H9 (cell line): ENCODE measurements around the gene PAGR1. TPM values are rescaled to one million over a fixed set of nuclear protein-coding genes. Genes with fewer than 3 reads are reported as not detected.

Source experiments
- DNase-seq: peaks from one replicate; pipeline ENCODE4 v3.0.0-alpha.2; 2017
- H2AFZ ChIP-seq: one replicate; pipeline ENCODE4 v1.6.1; 2013; ENCODE audit warnings: mild to moderate bottlenecking, low read length, control low read depth, moderate library complexity
- H2AK5ac ChIP-seq: 2 replicates; pipeline ENCODE4 v1.6.1; 2013; ENCODE audit warnings: low read length, control low read depth, mixed read lengths; ENCODE audit not compliant: insufficient read length
- H2BK120ac ChIP-seq: one replicate; pipeline ENCODE4 v1.6.1; 2013; ENCODE audit warnings: low read depth, mild to moderate bottlenecking, low read length, control low read depth, inconsistent platforms; ENCODE audit not compliant: poor library complexity, severe bottlenecking
- H2BK12ac ChIP-seq: 2 replicates; pipeline ENCODE4 v1.6.1; 2013; ENCODE audit warnings: low read length, control low read depth, mixed read lengths, low read depth; ENCODE audit not compliant: insufficient read length
- H2BK15ac ChIP-seq: 2 replicates; pipeline ENCODE4 v1.6.1; 2013; ENCODE audit warnings: low read depth, low read length, control low read depth
- H2BK20ac ChIP-seq: one replicate; pipeline ENCODE4 v1.6.1; 2013; ENCODE audit warnings: low read depth, mild to moderate bottlenecking, low read length, control low read depth, inconsistent platforms; ENCODE audit not compliant: poor library complexity, severe bottlenecking
- H2BK5ac ChIP-seq: 2 replicates; pipeline ENCODE4 v1.6.1; 2013; ENCODE audit warnings: low read length, control low read depth, mixed read lengths; ENCODE audit not compliant: insufficient read length
- H3K14ac ChIP-seq: 2 replicates; pipeline ENCODE4 v1.6.1; 2013; ENCODE audit warnings: low read length, control low read depth; ENCODE audit not compliant: insufficient read depth
- H3K18ac ChIP-seq: 2 replicates; pipeline ENCODE4 v1.6.1; 2013; ENCODE audit warnings: low read depth, mild to moderate bottlenecking, mixed read lengths, low read length, control low read depth; ENCODE audit not compliant: insufficient read length
- H3K23ac ChIP-seq: 2 replicates; pipeline ENCODE4 v1.6.1; 2013; ENCODE audit warnings: low read length, control low read depth, mixed read lengths, low read depth; ENCODE audit not compliant: insufficient read length
- H3K23me2 ChIP-seq: 2 replicates; pipeline ENCODE4 v1.6.1; 2013; ENCODE audit warnings: low read depth, mild to moderate bottlenecking, mixed read lengths, low read length, control low read depth; ENCODE audit not compliant: insufficient read length, poor library complexity, severe bottlenecking
- H3K27ac ChIP-seq: 2 replicates; pipeline ENCODE4 v1.5.1; 2013; ENCODE audit warnings: low read length, control low read depth, mixed read lengths, low read depth; ENCODE audit not compliant: insufficient read length
- H3K27me3 ChIP-seq: 2 replicates; pipeline ENCODE4 v1.6.1; 2013; ENCODE audit warnings: low read length, control low read depth, inconsistent platforms; ENCODE audit not compliant: insufficient read depth
- H3K4ac ChIP-seq: 2 replicates; pipeline ENCODE4 v1.6.1; 2013; ENCODE audit warnings: low read depth, mild to moderate bottlenecking, control low read depth, inconsistent platforms, low read length, moderate library complexity
- H3K4me1 ChIP-seq: 2 replicates; pipeline ENCODE4 v1.6.1; 2013; ENCODE audit warnings: low read length, control low read depth, inconsistent platforms; ENCODE audit not compliant: insufficient read depth
- H3K4me2 ChIP-seq: 2 replicates; pipeline ENCODE4 v1.6.1; 2013; ENCODE audit warnings: low read length, control low read depth, mixed read lengths; ENCODE audit not compliant: insufficient read length, insufficient read depth
- H3K56ac ChIP-seq: 2 replicates; pipeline ENCODE4 v1.6.1; 2013; ENCODE audit warnings: low read depth, mild to moderate bottlenecking, mixed read lengths, low read length, control low read depth; ENCODE audit not compliant: insufficient read length
- H3K79me1 ChIP-seq: 2 replicates; pipeline ENCODE4 v1.6.1; 2013; ENCODE audit warnings: low read depth, mild to moderate bottlenecking, moderate library complexity, low read length, control low read depth, inconsistent platforms; ENCODE audit not compliant: insufficient read depth, poor library complexity, severe bottlenecking
- H3K79me2 ChIP-seq: 2 replicates; pipeline ENCODE4 v1.6.1; 2013; ENCODE audit warnings: low read length, control low read depth, inconsistent platforms; ENCODE audit not compliant: insufficient read depth
- H3K9ac ChIP-seq: 2 replicates; pipeline ENCODE4 v1.6.1; 2013; ENCODE audit warnings: low read length, control low read depth, mixed read lengths; ENCODE audit not compliant: insufficient read length; ENCODE audit errors: extremely low read depth
- H3K9me3 ChIP-seq: one replicate; pipeline ENCODE4 v1.6.1; 2013; ENCODE audit warnings: low read depth, low read length, inconsistent platforms; ENCODE audit not compliant: control insufficient read depth
- H3T11ph ChIP-seq: one replicate; pipeline ENCODE4 v1.6.1; 2013; ENCODE audit warnings: mild to moderate bottlenecking, low read length, control low read depth, inconsistent platforms
- H4K20me1 ChIP-seq: one replicate; pipeline ENCODE4 v1.6.1; 2013; ENCODE audit not compliant: control insufficient read depth, insufficient read length, insufficient read depth
- H4K5ac ChIP-seq: 2 replicates; pipeline ENCODE4 v1.6.1; 2013; ENCODE audit warnings: low read depth, mild to moderate bottlenecking, mixed read lengths, low read length, control low read depth; ENCODE audit not compliant: insufficient read length
- H4K8ac ChIP-seq: replicated peaks from 2 replicates; pipeline ENCODE4 v1.6.1; 2013; ENCODE audit warnings: low read length, control low read depth, mixed read lengths, low read depth; ENCODE audit not compliant: insufficient read length
- H4K91ac ChIP-seq: 2 replicates; pipeline ENCODE4 v1.6.1; 2013; ENCODE audit warnings: low read depth, mild to moderate bottlenecking, moderate library complexity, mixed read lengths, low read length, control low read depth; ENCODE audit not compliant: insufficient read length
- H3K27ac Mint-ChIP-seq, 3 experiments: 2 replicates in 2 of 3; 3 replicates in 1 of 3; pipeline ENCODE4 v1.8.0; 2020 to 2021; ENCODE audit warnings: mixed read lengths in 3 of 3, mild to moderate bottlenecking in 1 of 3, moderate library complexity in 1 of 3
- H3K27me3 Mint-ChIP-seq: 2 replicates; pipeline ENCODE4 v1.8.0; 2021; ENCODE audit warnings: low read depth, mild to moderate bottlenecking, moderate library complexity, mixed read lengths
- H3K36me3 Mint-ChIP-seq, 3 experiments: 2 replicates in 2 of 3; 3 replicates in 1 of 3; pipeline ENCODE4 v1.8.0; 2020 to 2021; ENCODE audit warnings: low read depth in 3 of 3, mixed read lengths in 3 of 3; ENCODE audit not compliant: insufficient read depth in 1 of 3
- H3K4me1 Mint-ChIP-seq, 2 experiments: 2 replicates each; pipeline ENCODE4 v1.8.0; 2020; ENCODE audit warnings: mixed read lengths in 2 of 2
- H3K4me3 Mint-ChIP-seq, 2 experiments: 2 replicates in 1 of 2; 3 replicates in 1 of 2; pipeline ENCODE4 v1.8.0; 2020 to 2021; ENCODE audit warnings: mild to moderate bottlenecking in 2 of 2, mixed read lengths in 2 of 2, moderate library complexity in 1 of 2
- H3K9me3 Mint-ChIP-seq, 2 experiments: 2 replicates in 1 of 2; 3 replicates in 1 of 2; pipeline ENCODE4 v1.8.0; 2020; ENCODE audit warnings: mild to moderate bottlenecking in 2 of 2, mixed read lengths in 2 of 2, moderate library complexity in 1 of 2
- WGBS: extraction: QIAGEN DNeasy Blood & Tissue Kit; methylation state at CpG from one replicate; pipeline ENCODE4 v1.1.7; 2013; ENCODE audit warnings: missing lambda C conversion rate, low lambda C conversion rate, mixed read lengths; ENCODE audit not compliant: insufficient read length; ENCODE audit errors: extremely low coverage; 5-methylcytosine and 5-hydroxymethylcytosine counted together
- total RNA-seq: library from RNA; stranded (reverse); gene quantifications from 2 replicates; pipeline ENCODE4 v1.2.1, GENCODE V29; 2021
- TF ChIP-seq, protein P1 (sequence below): fragments of 200-600 bp; sonication (generic); conservative IDR thresholded peaks from 3 replicates; pipeline ENCODE4 v1.8.0; 2021; ENCODE audit warnings: antibody characterized with exemption, mild to moderate bottlenecking

Gene PAGR1
- total RNA-seq, 1 experiment from 2014 or later = 65.3 TPM

DNA sequence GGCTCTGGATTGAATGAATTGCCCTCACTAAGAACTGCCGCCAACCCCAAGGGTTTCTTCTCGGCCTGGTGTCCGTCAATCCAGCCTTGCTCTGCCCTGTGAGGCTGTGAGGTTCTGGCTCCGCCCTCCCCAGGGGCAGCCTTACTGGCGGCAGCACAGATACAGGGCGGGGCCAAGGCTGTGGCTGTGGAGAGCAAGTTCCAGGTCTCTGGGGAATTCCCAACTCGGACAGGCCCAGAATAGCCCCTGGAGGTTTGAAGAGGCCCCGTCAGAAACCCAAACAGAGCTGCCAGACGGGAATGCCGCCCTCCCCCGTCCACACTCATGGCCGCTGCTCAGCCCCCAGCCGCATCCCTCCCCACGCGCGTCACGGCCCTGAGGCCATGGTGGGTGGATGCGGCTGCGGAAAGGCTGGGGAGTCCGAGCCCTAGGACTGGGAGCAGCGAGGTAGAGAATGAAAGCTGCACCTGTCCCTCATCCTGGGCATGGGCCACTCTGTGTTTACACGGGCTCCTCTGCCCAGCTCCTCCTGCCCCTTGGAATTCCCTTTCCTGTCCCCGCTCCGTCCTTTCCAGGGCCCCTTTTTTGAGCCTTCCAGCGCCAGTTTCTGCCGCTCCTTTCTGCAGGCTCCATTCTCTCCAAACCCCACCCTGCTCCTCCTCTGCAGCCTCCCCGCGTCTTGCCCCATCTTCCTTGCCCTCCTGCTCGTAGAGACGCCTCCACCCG is 4.6 kb upstream of the PAGR1 start:
- peaks cover 12 to 28% (median 13%) of the 10 kb centered on the region in 3 experiments for H3K36me3 Mint-ChIP-seq
- peaks cover 2% of the 10 kb centered on the region; the same call in 1 of the 2 replicates for H3K79me2 ChIP-seq

More for the DNA sequence above, 4.6 kb upstream of the PAGR1 start:
- H2BK15ac ChIP-seq = no peak overlapping the region
- Mint-ChIP-seq H3K27me3 (no peaks in the 10 kb centered on the region; the same call in 1 of the 2 replicates), H3K9me3 (no peaks in the 10 kb centered on the region; a peak in 2 of 5 replicates), H3K4me1 (peaks cover 48 to 61% of the 10 kb centered on the region in 2 experiments), H3K4me3 (peak overlapping the region; percentile 80 to 96), H3K27ac (peak overlapping the region; percentile 96 to 99 (median 97))
- no peaks in the 10 kb centered on the region for H3K79me1 ChIP-seq
- peak overlapping the region; percentile 36 for H3K18ac ChIP-seq
- H3K56ac ChIP-seq = no peak overlapping the region
- H3T11ph ChIP-seq = no peak overlapping the region
- H4K8ac ChIP-seq = no peak overlapping the region
- no peaks in the 10 kb centered on the region for H4K20me1 ChIP-seq
- no peak overlapping the region for H3K23ac ChIP-seq
- peak overlapping the region; percentile 64 for H3K14ac ChIP-seq
- no CpG with 5 or more reads among the region's 31 CpGs for WGBS
- peak overlapping the region; percentile 78 for H3K4me2 ChIP-seq
- no peak overlapping the region for H2AK5ac ChIP-seq
- H2BK120ac ChIP-seq = no peak overlapping the region
- no peak overlapping the region for H4K91ac ChIP-seq
- DNase-seq = peak; percentile 98
- H3K9ac ChIP-seq = peak overlapping the region; percentile 29
- H2BK12ac ChIP-seq = no peak overlapping the region
- no peaks in the 10 kb centered on the region for H3K9me3 ChIP-seq
- no peaks in the 10 kb centered on the region for H3K27me3 ChIP-seq
- peaks cover 51% of the 10 kb centered on the region for H3K23me2 ChIP-seq
- TF ChIP-seq, protein P1, sequence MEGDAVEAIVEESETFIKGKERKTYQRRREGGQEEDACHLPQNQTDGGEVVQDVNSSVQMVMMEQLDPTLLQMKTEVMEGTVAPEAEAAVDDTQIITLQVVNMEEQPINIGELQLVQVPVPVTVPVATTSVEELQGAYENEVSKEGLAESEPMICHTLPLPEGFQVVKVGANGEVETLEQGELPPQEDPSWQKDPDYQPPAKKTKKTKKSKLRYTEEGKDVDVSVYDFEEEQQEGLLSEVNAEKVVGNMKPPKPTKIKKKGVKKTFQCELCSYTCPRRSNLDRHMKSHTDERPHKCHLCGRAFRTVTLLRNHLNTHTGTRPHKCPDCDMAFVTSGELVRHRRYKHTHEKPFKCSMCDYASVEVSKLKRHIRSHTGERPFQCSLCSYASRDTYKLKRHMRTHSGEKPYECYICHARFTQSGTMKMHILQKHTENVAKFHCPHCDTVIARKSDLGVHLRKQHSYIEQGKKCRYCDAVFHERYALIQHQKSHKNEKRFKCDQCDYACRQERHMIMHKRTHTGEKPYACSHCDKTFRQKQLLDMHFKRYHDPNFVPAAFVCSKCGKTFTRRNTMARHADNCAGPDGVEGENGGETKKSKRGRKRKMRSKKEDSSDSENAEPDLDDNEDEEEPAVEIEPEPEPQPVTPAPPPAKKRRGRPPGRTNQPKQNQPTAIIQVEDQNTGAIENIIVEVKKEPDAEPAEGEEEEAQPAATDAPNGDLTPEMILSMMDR = no peak
- peaks cover 6% of the 10 kb centered on the region; the same call in 1 of the 2 replicates for H3K4me1 ChIP-seq
- no peak overlapping the region for H2BK5ac ChIP-seq
- H3K27ac ChIP-seq = no peak overlapping the region
- no peak overlapping the region for H2AFZ ChIP-seq
- no peak overlapping the region for H2BK20ac ChIP-seq
- H4K5ac ChIP-seq = no peak overlapping the region
- no peak overlapping the region for H3K4ac ChIP-seq
